ENCODE data around the gene NRTN. TPM values are rescaled to one million over a fixed set of nuclear protein-coding genes. Genes with fewer than 3 reads are reported as not detected.

The NRTN gene
- total and polyA plus RNA-seq, 4 donors = 1.3 to 5.3 (median 3.5) TPM

DNA sequence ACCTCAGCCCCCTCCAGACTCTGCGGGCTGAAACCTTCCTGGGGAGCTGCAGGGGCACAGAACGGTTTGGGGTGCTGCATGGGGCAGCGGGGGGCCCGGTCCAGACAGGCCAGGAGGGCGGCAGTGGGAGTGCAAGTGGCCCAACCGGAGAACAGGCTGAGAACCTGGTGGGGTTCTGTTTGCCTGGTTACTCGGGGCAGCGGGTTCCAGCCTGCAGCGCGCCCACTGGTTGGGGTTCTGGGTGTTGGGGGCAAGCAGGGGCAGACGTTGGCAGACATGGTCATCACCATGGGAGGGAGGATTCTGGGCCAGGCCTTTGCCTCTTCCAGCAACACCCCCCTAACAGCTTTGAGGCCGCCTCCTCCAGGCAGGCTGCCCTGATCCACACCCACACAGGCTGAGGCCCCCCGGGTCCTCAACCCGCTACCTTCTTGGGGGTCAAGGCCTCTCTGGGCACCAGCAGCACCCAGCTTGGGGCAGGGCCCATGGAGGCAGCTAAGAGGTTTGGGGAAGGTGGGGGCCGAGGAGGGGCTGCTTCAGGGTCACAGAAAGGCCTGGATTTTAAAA, 20.2 kb upstream of the NRTN start, which contains the start of gene PRR22:
Gene PRR22, minus strand, starts transcription at position 166 of the 567 bp plus-strand sequence. Its CDS starts 86 bp downstream, at position 80.
- no peak within 1 kb of the TSS for H3K27ac ChIP-seq (ENCODE audit: low read depth in 1 of 2, low read length in 2 of 2)
- WGBS = 93% methylated on average over 15 of the region's 15 CpGs
- no peak for DNase-seq (ENCODE audit: low spot score)
- peaks cover 0 to 1% (median 0%) of the 10 kb centered on the region in 4 donors for H3K4me1 ChIP-seq (ENCODE audit: control insufficient read depth in 4 of 4, insufficient read depth in 4 of 4, low read length in 3 of 4)
- no peaks in the 10 kb centered on the region for H3K27me3 ChIP-seq (ENCODE audit: control insufficient read depth in 4 of 4, insufficient read depth in 4 of 4, low read length in 3 of 4)
- peaks cover 8 to 57% (median 32%) of the 10 kb centered on the region in 4 donors for H3K36me3 ChIP-seq (ENCODE audit: control insufficient read depth in 4 of 4, insufficient read depth in 3 of 4, low read depth in 1 of 4, low read length in 3 of 4)
- no peaks in the 10 kb centered on the region for H3K9me3 ChIP-seq (ENCODE audit: control insufficient read depth in 4 of 4, low read length in 3 of 4)
- no peak within 1 kb of the TSS for H3K4me3 ChIP-seq (ENCODE audit: low read depth in 1 of 3, low read length in 3 of 3)
- no peak within 1 kb of the TSS for H3K9ac ChIP-seq (ENCODE audit: low read depth in 1 of 2, low read length in 2 of 2)
- TF ChIP-seq TAF1 (conservative IDR thresholded peaks at IDR 0.05) = no peak
- TF ChIP-seq NR2F2 (IDR thresholded peaks at IDR 0.05) = no peak
- TF ChIP-seq, protein P1, sequence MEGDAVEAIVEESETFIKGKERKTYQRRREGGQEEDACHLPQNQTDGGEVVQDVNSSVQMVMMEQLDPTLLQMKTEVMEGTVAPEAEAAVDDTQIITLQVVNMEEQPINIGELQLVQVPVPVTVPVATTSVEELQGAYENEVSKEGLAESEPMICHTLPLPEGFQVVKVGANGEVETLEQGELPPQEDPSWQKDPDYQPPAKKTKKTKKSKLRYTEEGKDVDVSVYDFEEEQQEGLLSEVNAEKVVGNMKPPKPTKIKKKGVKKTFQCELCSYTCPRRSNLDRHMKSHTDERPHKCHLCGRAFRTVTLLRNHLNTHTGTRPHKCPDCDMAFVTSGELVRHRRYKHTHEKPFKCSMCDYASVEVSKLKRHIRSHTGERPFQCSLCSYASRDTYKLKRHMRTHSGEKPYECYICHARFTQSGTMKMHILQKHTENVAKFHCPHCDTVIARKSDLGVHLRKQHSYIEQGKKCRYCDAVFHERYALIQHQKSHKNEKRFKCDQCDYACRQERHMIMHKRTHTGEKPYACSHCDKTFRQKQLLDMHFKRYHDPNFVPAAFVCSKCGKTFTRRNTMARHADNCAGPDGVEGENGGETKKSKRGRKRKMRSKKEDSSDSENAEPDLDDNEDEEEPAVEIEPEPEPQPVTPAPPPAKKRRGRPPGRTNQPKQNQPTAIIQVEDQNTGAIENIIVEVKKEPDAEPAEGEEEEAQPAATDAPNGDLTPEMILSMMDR (IDR thresholded peaks at IDR 0.05; ENCODE audit: low read depth, low read length, missing input control) = no peak
- TF ChIP-seq RXRA (IDR thresholded peaks at IDR 0.05) = no peak
- TF ChIP-seq, protein P2, sequence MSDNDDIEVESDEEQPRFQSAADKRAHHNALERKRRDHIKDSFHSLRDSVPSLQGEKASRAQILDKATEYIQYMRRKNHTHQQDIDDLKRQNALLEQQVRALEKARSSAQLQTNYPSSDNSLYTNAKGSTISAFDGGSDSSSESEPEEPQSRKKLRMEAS (IDR thresholded peaks at IDR 0.05) = no peak
- TF ChIP-seq HNF4G (IDR thresholded peaks at IDR 0.05) = no peak
- no peak for TF ChIP-seq SP1 (IDR thresholded peaks at IDR 0.05)
- TF ChIP-seq FOXA1 (IDR thresholded peaks at IDR 0.05) = no peak
- no peak for TF ChIP-seq YY1 (IDR thresholded peaks at IDR 0.05)
- no peak for TF ChIP-seq FOXA2 (IDR thresholded peaks at IDR 0.05)
- TF ChIP-seq RAD21 (IDR thresholded peaks at IDR 0.05) = no peak
- no peak for TF ChIP-seq EGR1 (IDR thresholded peaks at IDR 0.05; ENCODE audit: low read depth in 2 of 2)
- TF ChIP-seq, protein P3, sequence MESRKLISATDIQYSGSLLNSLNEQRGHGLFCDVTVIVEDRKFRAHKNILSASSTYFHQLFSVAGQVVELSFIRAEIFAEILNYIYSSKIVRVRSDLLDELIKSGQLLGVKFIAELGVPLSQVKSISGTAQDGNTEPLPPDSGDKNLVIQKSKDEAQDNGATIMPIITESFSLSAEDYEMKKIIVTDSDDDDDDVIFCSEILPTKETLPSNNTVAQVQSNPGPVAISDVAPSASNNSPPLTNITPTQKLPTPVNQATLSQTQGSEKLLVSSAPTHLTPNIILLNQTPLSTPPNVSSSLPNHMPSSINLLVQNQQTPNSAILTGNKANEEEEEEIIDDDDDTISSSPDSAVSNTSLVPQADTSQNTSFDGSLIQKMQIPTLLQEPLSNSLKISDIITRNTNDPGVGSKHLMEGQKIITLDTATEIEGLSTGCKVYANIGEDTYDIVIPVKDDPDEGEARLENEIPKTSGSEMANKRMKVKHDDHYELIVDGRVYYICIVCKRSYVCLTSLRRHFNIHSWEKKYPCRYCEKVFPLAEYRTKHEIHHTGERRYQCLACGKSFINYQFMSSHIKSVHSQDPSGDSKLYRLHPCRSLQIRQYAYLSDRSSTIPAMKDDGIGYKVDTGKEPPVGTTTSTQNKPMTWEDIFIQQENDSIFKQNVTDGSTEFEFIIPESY (IDR thresholded peaks at IDR 0.05) = no peak
- TF ChIP-seq, protein P4, sequence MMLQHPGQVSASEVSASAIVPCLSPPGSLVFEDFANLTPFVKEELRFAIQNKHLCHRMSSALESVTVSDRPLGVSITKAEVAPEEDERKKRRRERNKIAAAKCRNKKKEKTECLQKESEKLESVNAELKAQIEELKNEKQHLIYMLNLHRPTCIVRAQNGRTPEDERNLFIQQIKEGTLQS (IDR thresholded peaks at IDR 0.05) = no peak
- TF ChIP-seq, protein P5, sequence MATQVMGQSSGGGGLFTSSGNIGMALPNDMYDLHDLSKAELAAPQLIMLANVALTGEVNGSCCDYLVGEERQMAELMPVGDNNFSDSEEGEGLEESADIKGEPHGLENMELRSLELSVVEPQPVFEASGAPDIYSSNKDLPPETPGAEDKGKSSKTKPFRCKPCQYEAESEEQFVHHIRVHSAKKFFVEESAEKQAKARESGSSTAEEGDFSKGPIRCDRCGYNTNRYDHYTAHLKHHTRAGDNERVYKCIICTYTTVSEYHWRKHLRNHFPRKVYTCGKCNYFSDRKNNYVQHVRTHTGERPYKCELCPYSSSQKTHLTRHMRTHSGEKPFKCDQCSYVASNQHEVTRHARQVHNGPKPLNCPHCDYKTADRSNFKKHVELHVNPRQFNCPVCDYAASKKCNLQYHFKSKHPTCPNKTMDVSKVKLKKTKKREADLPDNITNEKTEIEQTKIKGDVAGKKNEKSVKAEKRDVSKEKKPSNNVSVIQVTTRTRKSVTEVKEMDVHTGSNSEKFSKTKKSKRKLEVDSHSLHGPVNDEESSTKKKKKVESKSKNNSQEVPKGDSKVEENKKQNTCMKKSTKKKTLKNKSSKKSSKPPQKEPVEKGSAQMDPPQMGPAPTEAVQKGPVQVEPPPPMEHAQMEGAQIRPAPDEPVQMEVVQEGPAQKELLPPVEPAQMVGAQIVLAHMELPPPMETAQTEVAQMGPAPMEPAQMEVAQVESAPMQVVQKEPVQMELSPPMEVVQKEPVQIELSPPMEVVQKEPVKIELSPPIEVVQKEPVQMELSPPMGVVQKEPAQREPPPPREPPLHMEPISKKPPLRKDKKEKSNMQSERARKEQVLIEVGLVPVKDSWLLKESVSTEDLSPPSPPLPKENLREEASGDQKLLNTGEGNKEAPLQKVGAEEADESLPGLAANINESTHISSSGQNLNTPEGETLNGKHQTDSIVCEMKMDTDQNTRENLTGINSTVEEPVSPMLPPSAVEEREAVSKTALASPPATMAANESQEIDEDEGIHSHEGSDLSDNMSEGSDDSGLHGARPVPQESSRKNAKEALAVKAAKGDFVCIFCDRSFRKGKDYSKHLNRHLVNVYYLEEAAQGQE (IDR thresholded peaks at IDR 0.05) = no peak

DNA sequence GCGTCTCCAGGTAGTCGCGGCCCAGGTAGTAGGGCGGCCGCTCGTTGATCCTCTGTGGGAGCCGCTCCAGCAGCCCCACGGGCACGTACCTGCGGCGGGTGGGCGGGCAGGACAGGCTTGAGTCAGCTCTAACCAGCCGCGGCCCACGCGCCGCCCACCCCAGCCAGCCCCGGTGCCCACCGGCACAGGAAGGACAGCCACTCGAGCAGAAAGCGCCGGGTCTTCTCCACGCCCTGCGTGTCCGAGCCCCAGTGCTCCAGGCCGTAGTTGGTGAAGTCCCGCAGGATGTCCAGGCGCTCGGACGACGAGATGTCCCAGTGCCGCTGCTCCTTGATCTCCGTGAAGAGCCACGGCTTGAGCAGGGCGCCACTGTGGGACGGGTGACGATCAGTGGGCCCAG, 19.4 kb upstream of the NRTN start:
- Histone ChIP-seq H3K4me1 (ENCODE audit: control insufficient read depth in 4 of 4, insufficient read depth in 4 of 4, low read length in 3 of 4) (peaks cover 0 to 9% (median 5%) of the 10 kb centered on the region in 4 donors), H3K36me3 (ENCODE audit: control insufficient read depth in 4 of 4, insufficient read depth in 3 of 4, low read depth in 1 of 4, low read length in 3 of 4) (peaks cover 8 to 59% (median 33%) of the 10 kb centered on the region in 4 donors), H3K27ac (ENCODE audit: low read depth in 1 of 2, low read length in 2 of 2) (no peak overlapping the region), H3K9me3 (ENCODE audit: control insufficient read depth in 4 of 4, low read length in 3 of 4) (no peaks in the 10 kb centered on the region), H3K27me3 (ENCODE audit: control insufficient read depth in 4 of 4, insufficient read depth in 4 of 4, low read length in 3 of 4) (no peaks in the 10 kb centered on the region), H3K4me3 (ENCODE audit: low read depth in 1 of 3, low read length in 3 of 3) (no peak overlapping the region), H3K9ac (ENCODE audit: low read depth in 1 of 2, low read length in 2 of 2) (no peak overlapping the region)
- WGBS = 98% methylated on average over 37 of the region's 37 CpGs
- TF ChIP-seq, protein P3 (IDR thresholded peaks at IDR 0.05) = no peak
- no peak for TF ChIP-seq NR2F2 (IDR thresholded peaks at IDR 0.05)
- TF ChIP-seq, protein P5 (IDR thresholded peaks at IDR 0.05) = no peak
- TF ChIP-seq RXRA (IDR thresholded peaks at IDR 0.05) = no peak
- no peak for TF ChIP-seq FOXA2 (IDR thresholded peaks at IDR 0.05)
- TF ChIP-seq JUND (IDR thresholded peaks at IDR 0.05) = no peak
- TF ChIP-seq, protein P2 (IDR thresholded peaks at IDR 0.05) = no peak
- no peak for TF ChIP-seq GABPA (IDR thresholded peaks at IDR 0.05 in 1 of 2, conservative IDR thresholded peaks at IDR 0.05 in 1 of 2)
- TF ChIP-seq TAF1 (conservative IDR thresholded peaks at IDR 0.05) = no peak
- DNase-seq (ENCODE audit: low spot score) = no peak

Data from liver (tissue), 9 donors.